Neuron (in vitro differentiated cells): ENCODE data around the gene DKK3.
"Not testable (repeated sequence)": the region's sequence is repeated elsewhere in the genome, so short reads cannot be mapped to it uniquely, and the experiment has no call there.

Experiments
- H2AFZ ChIP-seq: one replicate; pipeline ENCODE4 v1.6.1; 2013; ENCODE audit warnings: low read depth, mild to moderate bottlenecking, inconsistent platforms, low read length, moderate library complexity
- H3K27me3 ChIP-seq: one replicate; pipeline ENCODE4 v1.6.1; 2013; ENCODE audit warnings: low read length; ENCODE audit not compliant: insufficient read depth
- H3K36me3 ChIP-seq: one replicate; pipeline ENCODE4 v1.6.1; 2013; ENCODE audit warnings: low read length; ENCODE audit not compliant: insufficient read depth
- H3K4me1 ChIP-seq: one replicate; pipeline ENCODE4 v1.6.1; 2013; ENCODE audit warnings: low read length; ENCODE audit not compliant: insufficient read depth
- H3K4me3 ChIP-seq: 2 replicates; pipeline ENCODE4 v1.5.1; 2013; ENCODE audit warnings: mild to moderate bottlenecking, low read length, moderate library complexity
- H3K9me3 ChIP-seq: one replicate; pipeline ENCODE4 v1.6.1; 2013; ENCODE audit warnings: low read length

DKK3 gene

DNA sequence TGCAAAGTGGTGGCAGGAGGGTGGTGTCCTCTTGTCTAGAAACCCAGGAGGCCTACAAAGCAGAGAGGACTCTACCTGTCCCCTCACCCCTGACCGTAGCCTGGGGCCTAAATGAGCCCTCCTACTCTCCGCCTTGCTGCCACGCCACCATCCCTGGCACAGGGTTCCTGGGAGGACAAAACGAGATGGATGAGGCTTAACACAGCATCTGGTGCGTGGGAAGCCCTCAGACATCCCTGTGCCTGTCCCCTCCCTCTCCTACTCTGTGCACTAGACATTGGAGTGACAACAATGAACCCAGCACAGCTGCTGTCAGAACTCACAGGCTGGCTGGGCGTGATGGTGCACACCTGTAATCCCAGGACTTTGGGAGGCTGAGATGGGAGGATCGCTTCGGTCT is 36.4 kb upstream of the DKK3 start:
- Histone ChIP-seq H2AFZ (peak overlapping the region; percentile 34), H3K4me3 (no peak overlapping the region), H3K4me1 (peaks cover 18% of the 10 kb centered on the region), H3K9me3 (no peaks in the 10 kb centered on the region), H3K27me3 (no peaks in the 10 kb centered on the region), H3K36me3 (no peaks in the 10 kb centered on the region)

DNA sequence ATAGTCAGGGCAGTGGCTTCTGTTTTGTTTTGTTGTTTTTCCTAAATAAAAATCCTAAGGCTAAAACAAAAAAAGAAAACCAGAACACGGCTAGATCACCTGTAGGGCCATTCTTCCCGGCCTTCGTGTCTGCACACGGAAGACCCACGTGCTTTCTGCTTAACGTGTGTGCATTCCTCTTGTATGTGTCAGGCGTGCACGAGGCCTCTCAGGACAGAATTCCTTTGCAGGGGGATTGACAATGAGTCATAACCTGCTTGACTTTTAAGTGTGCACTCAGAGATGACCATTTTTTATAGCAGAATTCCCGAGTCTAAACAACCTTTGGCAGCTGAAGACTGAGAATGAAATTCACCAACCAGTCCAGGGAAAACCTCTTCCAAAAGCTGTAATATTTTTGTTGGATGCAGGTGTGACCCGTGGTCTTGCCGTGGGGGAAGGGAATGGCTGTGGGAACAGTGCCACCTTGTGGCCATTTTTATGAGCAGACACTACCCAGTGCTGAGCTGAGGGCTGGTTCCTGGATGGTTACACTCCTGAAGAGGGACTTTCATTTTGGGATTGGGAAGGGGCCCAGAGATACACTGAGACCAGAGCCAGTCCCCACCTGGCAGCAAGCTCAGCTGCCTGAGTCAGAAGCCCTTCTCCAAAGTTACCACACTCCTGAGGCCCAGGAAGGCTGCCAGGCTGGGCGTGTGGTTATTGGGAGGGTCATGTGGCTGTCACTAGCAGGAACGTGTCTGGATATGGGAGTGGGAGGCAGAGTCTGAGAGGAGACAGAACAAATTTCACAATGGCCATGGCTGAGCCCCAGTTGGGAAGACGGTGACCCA is 35.7 kb upstream of the DKK3 start:
- H3K9me3 ChIP-seq: no peaks in the 10 kb centered on the region
- peaks cover 18% of the 10 kb centered on the region for H3K4me1 ChIP-seq
- no peaks in the 10 kb centered on the region for H3K36me3 ChIP-seq
- H3K27me3 ChIP-seq: no peaks in the 10 kb centered on the region
- no peak overlapping the region for H3K4me3 ChIP-seq
- peak overlapping the region; percentile 34 for H2AFZ ChIP-seq

- Histone ChIP-seq H3K9me3 (no peaks in the 10 kb centered on the region), H3K4me3 (no peak overlapping the region), H2AFZ (no peak overlapping the region), H3K4me1 (peaks cover 18% of the 10 kb centered on the region), H3K27me3 (no peaks in the 10 kb centered on the region), H3K36me3 (no peaks in the 10 kb centered on the region)
These were observed 34.8 kb upstream of the DKK3 start for GRCh38 chr11:12043221-12043620.

- Histone ChIP-seq H3K9me3 (no peaks in the 10 kb centered on the region), H2AFZ (no peak overlapping the region), H3K4me1 (peaks cover 18% of the 10 kb centered on the region), H3K36me3 (no peaks in the 10 kb centered on the region), H3K4me3 (no peak overlapping the region), H3K27me3 (no peaks in the 10 kb centered on the region)
These were observed 33.8 kb upstream of the DKK3 start for GRCh38 chr11:12042215-12042676.

GRCh38 chr11:12040719-12041118 is 32.3 kb upstream of the DKK3 start:
- H3K9me3 ChIP-seq, H3K27me3 ChIP-seq, H3K36me3 ChIP-seq, H2AFZ ChIP-seq, H3K4me3 ChIP-seq: not testable (repeated sequence)
- H3K4me1 ChIP-seq: peaks cover 18% of the 10 kb centered on the region

GRCh38 chr11:12032968-12033367 is 24.5 kb upstream of the DKK3 start:
- no peaks in the 10 kb centered on the region for H3K27me3 ChIP-seq
- no peak overlapping the region for H2AFZ ChIP-seq
- H3K9me3 ChIP-seq: no peaks in the 10 kb centered on the region
- peaks cover 36% of the 10 kb centered on the region for H3K4me1 ChIP-seq
- H3K4me3 ChIP-seq: no peak overlapping the region
- no peaks in the 10 kb centered on the region for H3K36me3 ChIP-seq

GRCh38 chr11:12031856-12032544 is 23.6 kb upstream of the DKK3 start:
- Histone ChIP-seq H2AFZ (no peak overlapping the region), H3K36me3 (no peaks in the 10 kb centered on the region), H3K4me1 (peaks cover 37% of the 10 kb centered on the region), H3K27me3 (no peaks in the 10 kb centered on the region), H3K9me3 (no peaks in the 10 kb centered on the region), H3K4me3 (no peak overlapping the region)

DNA sequence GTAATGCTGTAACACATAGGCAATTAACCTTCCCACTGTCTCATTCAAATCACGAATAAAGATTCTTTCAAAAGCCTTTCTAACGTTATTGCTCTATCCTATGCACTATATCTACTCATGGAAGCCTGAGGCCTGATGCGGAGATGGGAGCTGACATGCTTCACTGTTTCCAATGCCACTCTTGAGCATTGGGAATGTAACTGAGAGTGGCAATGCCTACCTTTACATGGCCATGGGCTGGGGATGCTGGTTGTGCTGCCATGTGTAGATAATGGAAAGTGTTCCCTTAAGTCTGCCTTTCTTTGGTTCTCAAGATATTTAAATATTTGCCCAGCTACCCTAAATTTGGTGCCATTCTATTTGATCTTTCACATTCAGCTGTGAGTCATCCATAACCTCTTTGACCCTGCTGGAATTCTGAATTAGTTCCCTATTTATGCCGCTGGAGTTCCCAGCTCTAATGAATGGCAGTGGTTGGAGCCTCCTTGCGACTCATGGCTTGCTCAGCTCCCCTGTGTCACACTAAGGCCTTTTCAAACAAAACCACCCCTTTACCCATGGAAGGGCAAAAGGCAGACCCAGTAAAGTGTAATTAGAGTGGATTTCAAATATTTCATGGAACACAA is 21.4 kb upstream of the DKK3 start:
- H3K4me1 ChIP-seq: peaks cover 37% of the 10 kb centered on the region

DNA sequence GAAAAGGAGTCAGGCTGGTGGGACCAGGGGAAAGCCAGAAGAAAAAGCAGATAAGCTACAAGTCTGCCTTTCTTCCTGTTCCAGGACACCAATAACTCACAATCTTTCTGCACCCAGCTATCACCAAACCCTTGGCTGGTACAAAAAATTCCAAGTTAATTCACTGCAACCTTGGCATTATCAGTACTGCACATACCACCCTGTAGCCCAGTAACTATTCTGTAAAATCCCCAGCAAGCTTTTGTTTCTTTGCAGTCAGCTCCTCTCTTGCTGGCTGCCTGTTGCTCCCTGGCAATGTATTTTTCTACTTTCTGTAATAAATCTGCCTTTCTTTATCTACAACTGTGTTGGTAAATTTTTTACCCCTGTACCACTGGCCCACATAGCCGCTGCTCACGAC is 20.7 kb upstream of the DKK3 start:
- Histone ChIP-seq H3K4me1 (peaks cover 37% of the 10 kb centered on the region), H3K4me3 (no peak overlapping the region), H3K9me3 (no peaks in the 10 kb centered on the region), H3K36me3 (no peaks in the 10 kb centered on the region), H2AFZ (no peak overlapping the region), H3K27me3 (no peaks in the 10 kb centered on the region)

More for the DNA sequence above, 21.4 kb upstream of the DKK3 start:
- H3K9me3 ChIP-seq: no peaks in the 10 kb centered on the region
- H3K4me3 ChIP-seq: no peak overlapping the region
- H2AFZ ChIP-seq: no peak overlapping the region
- no peaks in the 10 kb centered on the region for H3K27me3 ChIP-seq
- no peaks in the 10 kb centered on the region for H3K36me3 ChIP-seq

DNA sequence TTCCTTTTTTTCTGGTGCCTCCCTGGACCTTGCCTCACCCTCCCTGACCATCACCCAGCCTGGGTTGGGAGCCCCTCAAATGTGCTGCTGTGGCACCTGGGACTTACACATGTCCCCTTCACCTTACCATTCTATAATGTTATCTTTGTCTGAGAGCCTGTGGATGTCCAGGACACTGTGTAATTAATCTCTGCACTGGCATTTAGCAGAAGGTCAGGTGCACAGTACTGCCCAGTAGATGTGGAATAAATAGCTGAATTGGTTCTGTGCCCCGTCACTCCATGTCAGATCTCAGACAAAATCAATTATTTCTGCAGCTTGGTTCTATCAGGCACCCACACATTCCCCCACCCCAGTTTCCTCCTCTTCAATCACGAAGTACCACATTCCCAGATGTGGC is 19.9 kb upstream of the DKK3 start:
- H3K9me3 ChIP-seq: peaks cover 2% of the 10 kb centered on the region
- H3K36me3 ChIP-seq: no peaks in the 10 kb centered on the region
- no peak overlapping the region for H3K4me3 ChIP-seq
- no peaks in the 10 kb centered on the region for H3K27me3 ChIP-seq
- peaks cover 37% of the 10 kb centered on the region for H3K4me1 ChIP-seq
- no peak overlapping the region for H2AFZ ChIP-seq

- peaks cover 33% of the 10 kb centered on the region for H3K4me1 ChIP-seq
- H3K36me3 ChIP-seq: no peaks in the 10 kb centered on the region
- peaks cover 3% of the 10 kb centered on the region for H3K9me3 ChIP-seq
- H3K27me3 ChIP-seq: no peaks in the 10 kb centered on the region
- H2AFZ ChIP-seq: no peak overlapping the region
- H3K4me3 ChIP-seq: no peak overlapping the region
These were observed 18.1 kb upstream of the DKK3 start for GRCh38 chr11:12026331-12027211.

DNA sequence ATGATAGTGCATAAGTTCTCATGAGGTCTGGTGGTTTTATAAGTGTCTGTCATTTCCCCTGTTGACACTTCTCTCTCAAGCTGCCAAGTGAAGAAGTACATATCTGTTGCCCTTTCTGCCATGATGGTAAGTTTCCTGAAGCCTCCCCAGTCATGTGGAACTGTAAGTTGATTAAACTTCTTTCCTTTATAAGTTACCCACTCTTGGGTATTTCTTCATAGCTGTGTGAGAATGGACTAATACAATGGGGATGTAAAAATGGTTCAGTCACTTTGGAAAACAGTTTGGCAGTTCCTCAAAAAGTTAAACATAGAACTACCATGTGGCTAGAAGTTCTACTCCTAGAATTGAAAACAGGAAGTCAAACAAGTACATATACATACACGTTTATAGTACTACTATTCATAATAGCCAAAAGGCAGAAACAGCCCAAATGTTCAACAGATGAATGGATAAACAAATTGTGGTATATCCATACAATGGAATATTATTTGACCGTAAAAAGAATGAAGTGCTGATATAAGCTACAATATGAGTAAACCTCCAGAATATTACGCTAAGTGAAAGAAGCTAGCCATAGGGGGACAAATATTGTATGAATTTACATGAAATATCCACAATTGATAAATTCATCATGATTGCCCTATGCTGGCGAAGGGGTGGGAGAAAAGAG is 16.0 kb upstream of the DKK3 start:
- Histone ChIP-seq H3K4me3 (no peak overlapping the region), H3K36me3 (no peaks in the 10 kb centered on the region), H3K9me3 (peaks cover 3% of the 10 kb centered on the region), H3K27me3 (no peaks in the 10 kb centered on the region), H3K4me1 (peaks cover 25% of the 10 kb centered on the region), H2AFZ (no peak overlapping the region)
